Measurements from ENCODE around the gene EIPR1.

- TF ChIP-seq CTCF (conservative IDR thresholded peaks at IDR 0.05 in 1 of 2, IDR thresholded peaks at IDR 0.05 in 1 of 2; ENCODE audit: extremely low read depth in 1 of 2, insufficient read depth in 1 of 2, low read depth in 1 of 2, low read length in 2 of 2) (no peak), EZH2 (IDR thresholded peaks at IDR 0.05; ENCODE audit: borderline replicate concordance, low read length) (no peak)
These were observed 26.8 kb upstream of the EIPR1 start for GRCh38 chr2:3404349-3404894.

Data from mammary epithelial cell (primary cell).